LHCN-M2 (cell line): Measurements from ENCODE around the gene RAB11FIP3. TPM values are rescaled to one million over a fixed set of nuclear protein-coding genes. Genes with fewer than 3 reads are reported as not detected.

Source experiments
- DNase-seq: peaks from one replicate; pipeline ENCODE4 v3.0.0-alpha.2; 2012; ENCODE audit warnings: low read depth
- total RNA-seq: library from RNA; depleted of rRNA; stranded (reverse); fragments of >200 nt; gene quantifications from 2 replicates; pipeline ENCODE4 v1.2.3, GENCODE V29; 2014

The RAB11FIP3 gene
- total RNA-seq, 1 experiment from 2014 or later: 61.6 TPM

DNA sequence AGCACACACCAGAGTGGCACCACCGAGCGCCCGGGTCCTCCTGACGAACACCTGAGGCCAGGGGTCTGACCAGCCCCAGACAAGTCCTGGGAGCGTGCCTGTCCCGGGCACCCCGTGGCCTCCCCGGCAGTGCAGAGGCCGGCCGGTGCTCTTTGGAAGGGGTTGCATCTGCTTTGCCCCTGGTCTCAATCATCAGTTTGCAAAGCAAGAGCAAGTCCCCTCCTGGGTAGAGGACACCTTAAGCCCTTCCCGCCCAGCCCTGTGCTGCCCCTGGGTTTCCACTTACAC, 90.4 kb downstream of the RAB11FIP3 start:
- no peak for DNase-seq

DNA sequence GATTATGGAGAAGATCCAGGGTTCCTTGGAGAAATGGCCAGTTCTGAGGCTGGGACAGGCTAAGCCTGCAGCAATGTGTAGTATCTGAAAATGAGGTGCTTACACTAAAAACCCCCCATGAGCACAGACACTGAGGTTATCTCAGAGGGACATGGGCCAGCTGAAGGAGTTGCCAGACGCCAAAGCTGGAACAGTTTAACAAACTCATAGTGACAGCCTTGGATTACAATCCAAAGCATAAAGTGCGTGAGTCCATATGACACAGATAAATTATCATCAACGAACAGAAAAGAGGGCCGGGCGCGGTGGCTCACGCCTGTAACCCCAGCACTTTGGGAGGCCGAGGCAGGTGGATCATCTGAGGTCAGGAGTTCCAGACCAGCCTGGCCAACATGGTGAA, 90.9 kb downstream of the RAB11FIP3 start:
- DNase-seq: no peak

DNA sequence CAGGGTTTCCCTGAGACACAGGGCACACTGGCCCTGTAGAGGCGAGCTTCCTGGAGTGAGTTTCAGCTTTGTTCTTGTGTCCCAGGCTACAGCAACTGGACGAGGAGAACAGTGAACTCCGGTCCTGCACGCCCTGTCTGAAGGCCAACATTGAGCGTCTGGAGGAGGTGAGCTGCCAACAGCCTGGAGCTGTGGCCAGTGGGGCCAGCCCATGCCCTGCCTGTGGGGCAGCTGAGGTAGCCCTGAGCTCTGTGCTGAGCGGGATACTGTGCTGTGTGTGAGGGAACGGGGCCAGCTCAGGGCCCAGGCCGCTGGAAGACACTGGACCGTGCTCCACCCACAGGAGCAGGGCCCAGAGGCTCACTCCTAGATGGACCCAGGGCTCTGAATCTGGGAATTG, 93.4 kb downstream of the RAB11FIP3 start:
- no peak for DNase-seq

DNA sequence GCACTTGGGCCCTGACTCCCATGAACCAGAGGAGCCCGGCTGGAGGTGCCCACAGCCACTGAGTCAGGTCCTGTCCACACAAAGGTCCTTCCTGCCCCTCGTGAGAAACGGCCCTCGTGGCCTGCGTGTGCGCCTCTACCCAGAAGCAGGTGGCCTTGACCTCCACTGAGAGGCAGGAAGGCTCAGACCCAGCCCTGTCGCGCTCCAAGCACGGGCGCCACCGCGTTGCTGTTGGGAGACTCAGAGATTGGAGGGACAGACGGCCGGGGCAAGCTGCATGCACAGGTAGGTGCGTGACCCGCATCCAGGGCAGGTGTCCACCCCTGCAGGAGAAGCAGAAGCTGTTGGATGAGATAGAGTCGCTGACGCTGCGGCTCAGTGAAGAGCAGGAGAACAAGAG, 94.0 kb downstream of the RAB11FIP3 start:
- no peak for DNase-seq

DNA sequence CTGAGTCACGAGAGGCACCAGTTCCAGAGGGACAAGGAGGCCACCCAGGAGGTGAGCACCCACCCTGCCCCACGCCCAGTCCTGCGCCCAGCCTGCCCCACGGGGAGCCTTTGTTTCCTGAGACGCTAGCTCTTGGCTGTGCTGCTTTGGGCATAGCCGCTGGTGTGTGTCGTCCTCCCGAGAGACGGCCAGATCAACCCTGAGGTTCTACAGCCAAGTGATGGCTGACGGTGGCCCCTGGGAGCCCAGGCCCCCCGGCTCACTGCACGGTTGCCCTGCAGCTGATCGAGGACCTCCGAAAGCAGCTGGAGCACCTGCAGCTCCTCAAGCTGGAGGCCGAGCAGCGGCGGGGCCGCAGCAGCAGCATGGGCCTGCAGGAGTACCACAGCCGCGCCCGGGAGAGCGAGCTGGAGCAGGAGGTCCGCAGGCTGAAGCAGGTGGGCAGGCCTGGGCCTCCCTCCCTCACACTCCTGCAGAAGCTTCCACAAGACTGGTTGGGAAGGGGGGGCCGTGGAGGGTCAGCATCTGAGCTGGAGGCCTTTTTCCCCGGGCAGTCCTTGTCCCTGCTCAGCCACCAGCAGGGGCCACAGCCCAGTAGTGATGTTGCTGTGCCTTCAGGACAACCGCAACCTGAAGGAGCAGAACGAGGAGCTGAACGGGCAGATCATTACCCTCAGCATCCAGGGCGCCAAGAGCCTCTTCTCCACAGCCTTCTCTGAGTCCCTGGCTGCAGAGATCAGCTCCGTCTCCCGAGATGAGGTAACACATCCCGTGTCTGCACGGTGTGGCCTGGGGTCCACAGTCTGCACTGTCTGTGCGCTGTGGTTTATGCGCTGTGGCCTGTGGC, 94.6 kb downstream of the RAB11FIP3 start:
- DNase-seq: no peak

DNA sequence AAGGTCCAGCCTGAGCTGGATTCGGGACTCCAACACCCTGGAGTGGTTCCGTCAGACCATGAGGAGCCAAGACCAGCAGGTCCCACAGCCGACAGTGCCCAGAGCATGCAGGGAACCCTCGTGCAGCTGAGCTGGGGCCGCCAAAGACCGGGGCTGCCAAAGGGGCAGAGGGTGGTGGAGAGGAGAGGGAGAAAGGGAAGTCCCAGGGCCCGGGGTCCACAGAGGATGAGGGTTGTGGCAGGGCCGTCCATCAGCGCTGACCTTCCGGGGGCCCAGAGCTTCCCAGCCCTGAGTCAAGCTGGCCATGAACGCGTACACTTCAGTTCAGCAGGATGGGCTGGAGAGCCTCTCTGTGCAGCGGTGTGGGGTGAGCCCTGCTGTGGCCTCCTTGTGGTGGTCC, 95.4 kb downstream of the RAB11FIP3 start:
- no peak for DNase-seq

DNA sequence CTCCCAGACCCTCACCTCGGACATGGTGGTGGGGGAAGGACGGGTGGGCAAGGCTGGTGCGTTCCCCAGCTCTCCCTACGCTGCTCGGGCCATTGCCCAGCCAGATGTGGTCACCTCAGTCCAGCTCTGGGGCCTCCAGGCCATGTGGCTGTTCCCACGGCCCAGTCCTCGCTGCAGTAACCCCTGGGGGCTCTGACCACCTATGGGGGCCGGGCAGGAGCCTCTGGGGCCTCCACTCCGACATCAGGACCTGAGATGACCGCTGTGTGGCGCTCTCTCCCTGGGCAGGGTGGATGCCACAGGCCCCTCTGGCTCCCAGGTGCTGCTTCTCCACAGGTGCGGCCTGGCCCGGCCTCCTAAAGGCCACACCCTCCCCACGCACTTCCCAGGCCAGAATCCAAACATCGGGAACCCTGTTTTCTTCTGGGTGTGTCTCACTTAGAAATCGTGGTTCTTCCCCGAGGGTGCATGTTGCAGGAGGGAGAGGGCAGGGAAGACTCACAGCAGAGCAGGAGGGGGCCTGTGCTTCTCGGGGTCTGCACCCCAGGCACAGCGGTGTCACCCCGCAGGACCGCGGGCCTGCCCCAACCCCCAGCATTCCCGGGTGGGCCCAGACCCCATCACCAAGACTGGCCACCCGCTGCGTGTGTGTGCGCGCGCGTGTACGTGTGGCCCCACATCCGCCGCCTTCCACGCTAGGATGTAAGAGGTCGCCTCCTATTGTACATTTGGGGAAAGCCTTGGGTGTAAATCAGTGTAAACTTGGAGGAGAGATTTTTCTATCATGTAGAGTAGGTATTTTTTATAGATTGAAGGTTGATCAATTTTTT, 96.1 kb downstream of the RAB11FIP3 start:
- DNase-seq: no peak

DNA sequence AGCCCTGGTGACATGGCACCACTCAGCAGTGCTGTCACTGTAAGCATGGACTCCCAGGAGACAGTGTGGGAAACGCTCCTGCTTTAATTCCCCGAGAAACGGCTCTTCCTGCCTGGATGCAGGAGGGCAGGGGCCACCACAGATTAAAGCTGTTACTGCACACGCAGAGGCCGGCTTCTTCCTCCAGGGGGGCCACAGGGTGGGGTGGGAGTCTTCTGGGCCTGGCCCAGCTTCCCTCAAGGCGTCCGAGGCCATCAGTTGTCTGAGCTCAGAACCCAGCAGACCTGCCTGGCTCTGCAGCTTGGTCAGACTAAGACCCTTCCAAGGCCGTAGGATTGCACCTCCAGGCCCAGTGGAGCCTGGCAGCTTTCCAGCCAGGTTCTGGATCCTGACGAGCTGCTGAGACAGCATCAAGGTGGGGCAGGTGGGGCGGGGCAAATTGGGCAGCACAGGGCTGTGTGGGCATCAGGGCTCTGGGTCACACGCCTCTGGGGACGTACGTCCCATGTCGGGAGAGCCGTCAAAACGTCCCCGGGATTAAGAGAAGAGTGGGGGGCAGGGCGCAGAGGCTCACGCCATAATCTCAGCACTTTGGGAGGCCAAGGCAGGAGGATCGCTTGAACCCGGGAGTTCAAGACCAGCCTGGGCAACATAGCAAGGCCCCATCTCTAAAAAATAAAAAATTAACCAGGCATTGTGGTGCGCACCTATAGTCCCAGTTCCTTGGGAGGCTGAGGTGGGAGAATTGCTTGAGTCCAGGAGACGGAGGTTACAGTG, 97.1 kb downstream of the RAB11FIP3 start:
- no peak for DNase-seq

DNA sequence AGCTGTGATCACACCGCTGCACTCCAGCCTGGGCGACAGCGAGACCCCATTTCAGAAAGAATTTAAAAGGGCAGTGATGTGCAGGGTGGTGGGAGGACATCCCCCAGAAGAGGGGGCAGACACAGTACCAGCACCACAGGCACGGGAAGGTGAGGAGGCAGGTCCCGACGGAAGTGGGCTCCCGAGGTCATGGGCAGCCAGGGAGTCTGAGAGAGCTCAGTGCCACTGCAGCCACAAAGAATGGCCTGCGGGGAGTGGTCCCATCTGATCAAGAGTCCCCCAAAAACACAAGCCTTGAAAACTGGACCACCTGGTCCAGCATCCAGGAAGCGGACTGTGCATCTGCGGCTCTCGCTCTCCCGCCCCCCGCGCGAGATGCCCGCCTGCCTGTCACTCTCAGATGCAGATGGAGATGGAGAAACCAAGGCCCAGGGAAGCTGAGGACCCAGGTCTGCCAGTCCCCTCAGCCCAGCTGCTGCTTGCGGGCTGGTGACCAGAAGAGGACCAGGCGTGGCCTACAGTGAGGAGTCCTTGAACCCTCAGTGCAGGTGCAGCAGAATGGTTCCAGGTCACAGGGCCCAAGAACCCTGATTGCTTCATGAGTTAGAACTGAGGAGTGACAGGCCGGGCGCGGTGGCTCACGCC, 97.8 kb downstream of the RAB11FIP3 start:
- no peak for DNase-seq

DNA sequence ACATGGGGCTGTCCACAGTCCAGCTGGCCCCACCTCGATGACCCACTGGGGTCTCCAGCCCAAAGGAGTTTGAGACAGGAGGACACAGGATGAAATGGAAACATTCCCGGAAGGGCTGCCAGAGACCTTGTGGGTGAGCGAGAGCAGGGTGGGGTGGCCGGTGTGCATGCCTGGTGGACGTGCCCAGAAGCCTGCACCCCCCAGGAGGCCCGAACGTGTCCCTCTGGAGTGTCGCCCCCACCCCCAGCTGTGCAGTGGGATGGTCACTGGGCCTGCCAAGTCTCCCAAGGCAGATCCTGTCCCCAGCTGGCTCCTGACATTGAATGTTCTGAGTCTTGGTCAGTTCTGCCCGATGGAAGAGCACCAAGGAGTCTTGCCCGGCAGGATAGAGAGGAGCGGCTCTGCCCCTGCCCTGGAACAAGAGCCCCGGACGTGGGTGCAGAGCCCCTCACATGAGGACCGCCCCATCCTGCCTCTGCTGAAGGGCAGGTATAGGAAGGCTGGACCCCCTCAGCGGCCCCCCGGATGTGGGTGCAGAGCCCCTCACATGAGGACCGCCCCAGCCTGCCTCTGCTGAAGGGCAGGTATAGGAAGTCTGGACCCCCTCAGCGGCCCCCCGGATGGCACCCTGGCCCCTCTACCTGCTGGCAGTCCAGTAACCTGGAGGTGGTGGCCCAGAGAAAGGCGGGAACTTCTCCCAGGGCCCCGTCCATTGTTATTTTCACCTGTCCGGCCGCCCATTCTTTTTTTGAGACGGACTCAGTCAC, 99.0 kb downstream of the RAB11FIP3 start:
- DNase-seq: no peak

DNA sequence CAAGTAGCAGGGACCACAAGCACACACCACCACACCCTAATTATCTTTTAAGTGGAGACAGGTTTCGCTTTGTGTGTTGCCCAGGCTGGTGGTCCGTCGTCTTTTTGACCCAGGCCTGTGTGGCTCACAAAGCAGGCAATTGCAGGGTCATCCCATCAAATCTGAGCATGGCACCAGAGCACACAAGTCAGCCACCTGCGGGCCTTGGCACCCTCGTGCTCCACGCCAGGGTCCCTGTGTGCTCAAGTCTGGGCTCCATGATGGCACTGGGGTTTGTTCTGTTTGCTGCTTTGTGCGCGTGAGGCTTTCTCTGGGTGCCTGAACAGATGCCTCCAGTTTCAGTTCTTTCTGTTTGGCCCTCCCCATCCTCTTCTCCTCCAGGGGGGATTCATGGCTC, 99.7 kb downstream of the RAB11FIP3 start:
- no peak for DNase-seq

DNA sequence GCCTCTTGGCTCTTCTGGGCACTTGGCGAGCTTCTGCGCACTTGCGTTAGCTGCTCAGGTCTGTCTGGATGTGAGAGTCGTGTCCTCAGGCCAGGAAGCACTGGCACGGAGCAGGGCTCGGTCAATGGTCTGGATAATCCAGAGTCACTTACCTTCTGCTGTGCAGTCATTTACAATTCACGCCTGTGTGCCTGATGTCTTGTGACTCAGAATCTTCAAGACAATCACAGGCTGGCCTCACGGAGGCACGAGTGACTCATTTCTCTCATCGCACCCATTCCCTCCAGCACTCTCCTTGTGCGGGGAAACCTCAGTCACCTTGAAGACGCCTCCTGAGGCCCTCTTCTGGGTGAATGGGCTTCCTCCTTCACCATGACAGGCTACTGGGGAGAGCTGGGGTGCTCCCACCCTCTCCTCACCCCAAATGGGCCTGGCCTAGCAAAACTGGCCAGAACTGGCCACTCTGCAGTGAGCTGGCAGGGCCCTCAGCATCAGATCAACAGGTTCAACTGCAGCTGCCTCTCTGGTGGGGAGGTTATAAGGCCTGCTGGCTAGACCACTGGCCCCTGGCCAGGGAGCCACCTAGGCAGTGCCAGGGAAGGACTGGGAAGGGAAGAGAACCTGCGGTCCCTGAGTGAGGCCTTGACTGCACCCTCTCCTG, 100.2 kb downstream of the RAB11FIP3 start:
- peak; percentile 89 for DNase-seq

DNA sequence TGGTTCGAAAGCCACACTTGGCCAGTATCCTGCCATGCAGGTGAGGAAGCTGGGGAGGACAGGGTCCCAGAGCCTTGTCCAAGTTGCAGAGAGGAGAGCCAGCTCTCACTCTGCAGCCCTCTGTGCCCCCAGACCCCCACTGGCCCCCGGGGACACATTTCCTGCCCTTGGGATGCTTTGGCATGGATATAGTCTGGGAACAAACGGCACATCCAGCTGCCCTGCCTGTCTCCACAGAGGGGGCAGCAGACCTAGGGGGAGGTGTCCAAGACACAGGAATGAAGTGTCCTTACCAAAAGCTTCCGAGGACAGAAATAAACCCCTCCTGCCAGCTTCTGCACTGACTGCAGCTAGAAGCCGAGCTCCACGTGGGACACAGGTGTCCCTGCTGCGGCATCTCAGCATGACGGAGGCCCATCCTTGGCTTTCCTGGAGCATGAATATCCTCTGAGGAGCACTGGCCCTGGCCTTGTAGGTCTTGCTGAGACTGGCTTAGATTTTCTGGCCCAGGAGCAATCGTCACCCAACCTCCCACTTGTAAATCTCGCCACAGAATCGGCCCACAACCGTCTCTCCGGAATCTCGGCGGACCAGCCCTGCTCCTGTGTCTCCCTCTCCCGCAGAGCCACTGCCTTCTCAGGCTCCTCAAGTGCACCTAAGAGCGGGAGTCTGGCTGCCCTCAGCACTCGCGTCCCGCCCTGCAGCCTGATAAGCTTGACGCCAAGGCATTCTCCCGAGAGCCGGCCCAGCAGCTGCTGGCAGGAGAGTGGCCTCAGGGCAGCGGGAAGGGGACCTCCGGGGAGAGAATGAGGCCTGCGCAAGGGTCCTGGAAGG, 100.9 kb downstream of the RAB11FIP3 start:
- peak; percentile 54 for DNase-seq

DNA sequence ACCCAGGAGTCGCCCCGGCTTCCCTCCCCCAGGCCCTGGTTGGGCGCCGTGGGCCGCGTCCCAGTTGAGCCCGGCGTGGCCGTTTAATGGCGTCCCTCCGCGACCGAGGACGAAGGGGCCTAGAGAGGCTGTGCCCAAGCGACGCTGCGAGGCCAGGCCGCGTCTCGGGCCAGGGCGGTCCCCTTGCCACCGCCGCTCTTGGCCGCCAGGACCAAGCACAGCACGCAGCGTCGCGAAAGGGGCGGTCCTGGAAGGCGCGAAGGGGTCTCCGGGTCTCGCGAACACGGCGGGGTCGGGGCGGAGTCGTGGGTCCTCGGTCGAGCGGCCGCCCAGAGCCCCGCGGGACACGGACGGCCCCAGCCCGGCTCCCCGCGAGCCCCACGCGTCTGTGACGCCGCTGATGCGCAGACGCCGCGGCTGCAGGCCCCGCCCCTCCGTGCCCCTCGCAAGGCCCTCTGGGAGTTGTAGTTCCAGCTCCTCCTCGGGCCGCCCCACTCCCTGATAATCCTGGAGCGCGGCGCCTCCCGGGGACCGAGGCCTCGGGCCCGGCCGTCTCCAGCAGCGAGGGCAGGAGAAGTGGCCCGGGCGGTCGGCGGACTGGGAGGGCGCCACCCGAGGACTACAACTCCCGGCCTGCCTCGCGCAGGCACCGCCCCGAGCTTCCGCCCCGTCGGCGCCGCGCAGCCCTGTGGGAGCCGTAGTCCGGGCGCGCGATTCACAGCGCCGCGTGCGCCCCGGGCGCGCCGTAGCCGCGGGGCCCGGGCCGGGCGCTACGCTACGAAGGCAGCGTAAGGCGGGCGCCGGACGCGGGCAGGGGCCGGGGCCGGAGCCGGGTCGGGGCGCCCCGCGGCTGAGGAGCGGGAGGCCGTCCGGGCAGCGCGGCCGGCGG, 101.8 kb downstream of the RAB11FIP3 start, which contains the start of gene CAPN15:
Gene CAPN15 (plus strand): TSS at position 698 of the 889 bp plus-strand sequence. CDS start 19,127 bp downstream, outside the sequence.
- peak; percentile 90 for DNase-seq

DNA sequence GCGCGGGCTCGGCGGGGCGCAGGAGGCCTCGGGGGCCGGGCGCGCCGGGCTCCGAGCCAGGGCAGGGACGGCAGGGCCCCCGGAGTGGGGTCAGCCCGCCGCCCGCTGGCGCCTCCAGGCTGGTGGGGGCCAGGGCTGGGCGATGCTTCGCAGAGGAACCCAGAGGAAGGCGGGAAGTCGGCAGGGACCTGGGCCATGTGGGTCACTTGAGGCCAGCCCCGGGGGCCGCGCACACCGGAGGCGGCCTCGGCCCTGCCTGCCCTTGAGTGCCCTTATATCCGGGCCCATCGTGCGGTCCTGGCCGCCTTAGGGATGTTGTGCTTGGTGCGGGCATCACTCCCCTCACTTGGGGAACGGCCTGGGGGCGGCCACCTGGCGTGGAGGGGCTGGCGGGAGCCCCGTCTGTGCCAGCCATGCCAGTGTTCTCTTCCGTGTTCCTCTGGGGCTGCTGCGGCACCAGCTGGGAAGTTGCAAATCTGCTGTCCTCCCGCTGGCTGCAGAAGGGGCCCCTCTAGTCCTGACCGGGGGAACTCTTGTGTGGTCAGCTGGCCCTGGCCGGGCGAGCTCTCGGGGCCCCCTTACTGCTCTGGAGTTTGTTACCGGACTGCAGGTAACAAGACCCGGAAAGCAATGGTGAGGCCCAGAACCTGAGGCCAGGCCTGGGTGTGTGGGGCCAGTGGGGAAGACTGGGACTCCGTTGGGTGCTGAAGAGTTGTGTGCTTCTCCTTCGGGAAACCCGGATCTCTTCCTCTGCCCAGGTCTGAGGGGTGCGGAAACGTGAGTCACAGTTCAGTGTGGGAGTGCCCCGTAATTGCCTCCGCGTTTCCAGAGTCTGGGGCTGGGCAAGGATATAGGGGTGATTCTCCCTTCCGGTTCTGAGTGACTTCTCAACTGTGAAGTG, 102.9 kb downstream of the RAB11FIP3 start:
- DNase-seq: peak; percentile 80

DNA sequence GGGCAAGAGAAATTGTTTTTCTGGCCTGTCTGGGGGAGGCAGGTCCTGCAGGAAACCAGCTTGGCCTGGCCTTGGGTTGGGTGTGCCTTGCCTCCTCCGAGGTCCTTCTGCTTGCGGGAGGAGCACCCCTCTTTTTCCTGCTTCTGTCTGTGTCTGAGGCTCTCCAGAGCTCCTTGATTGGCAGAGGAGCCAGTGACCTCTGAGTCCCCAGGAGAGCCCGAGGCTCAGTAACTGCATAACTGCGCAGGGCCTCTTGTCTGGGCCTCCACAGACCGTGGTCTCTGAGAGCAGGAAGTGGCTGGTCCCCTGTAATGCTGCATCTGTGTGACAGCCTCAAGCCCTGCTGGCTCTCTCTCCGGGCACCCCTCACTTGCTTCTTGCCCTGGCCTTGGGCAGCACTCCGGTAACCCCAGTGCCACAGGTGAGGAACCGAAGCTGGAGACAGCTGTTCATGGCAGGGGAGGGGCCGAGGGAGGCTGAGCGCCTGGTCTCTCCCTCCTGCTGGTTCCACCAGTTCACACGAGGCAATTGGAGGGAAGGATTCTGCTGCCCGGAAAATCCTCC, 103.6 kb downstream of the RAB11FIP3 start:
- peak; percentile 31 for DNase-seq
